Measurements from ENCODE around the gene IFNA2. TPM values are rescaled to one million over a fixed set of nuclear protein-coding genes. Genes with fewer than 3 reads are reported as not detected.

IFNA2 gene
- total and polyA plus RNA-seq, 5 experiments from 2014 or later, result not detected

DNA sequence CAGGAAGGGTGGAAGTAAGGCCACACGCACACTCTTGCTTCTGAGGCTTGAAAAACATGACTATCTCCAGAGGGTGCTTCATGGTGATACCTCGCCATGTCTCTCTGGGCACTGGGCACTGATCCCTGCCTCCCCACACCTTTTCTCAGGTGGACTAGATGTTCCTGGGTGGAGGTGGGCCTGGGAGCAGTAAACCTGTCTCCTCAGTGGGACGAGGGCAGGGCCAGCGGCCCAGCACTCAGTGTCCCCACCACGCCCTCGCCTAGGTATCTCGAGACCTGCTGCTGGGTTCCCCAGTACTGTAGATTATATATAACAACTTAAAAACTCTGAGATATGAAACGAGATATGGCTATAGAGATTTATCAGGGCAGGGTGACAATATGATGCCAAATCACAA, 22.9 kb downstream of the IFNA2 start:
- H3K27ac Mint-ChIP-seq, result no peak overlapping the region
- no peaks in the 10 kb centered on the region for H3K9me3 Mint-ChIP-seq
- H3K4me3 Mint-ChIP-seq, result no peak overlapping the region
- peaks cover 8 to 31% (median 14%) of the 10 kb centered on the region in 5 donors for H3K27me3 Mint-ChIP-seq
- DNase-seq (no peak), ATAC-seq (no peak)
- H3K36me3 Mint-ChIP-seq, result no peaks in the 10 kb centered on the region
- peaks cover 13 to 17% (median 14%) of the 10 kb centered on the region in 4 donors for H3K4me1 Mint-ChIP-seq
- POLR2A ChIA-PET, result no interaction called here

- H3K27me3 Mint-ChIP-seq, result peaks cover 0 to 6% (median under 1%) of the 10 kb centered on the region in 5 donors
- peak overlapping the region; percentile 23 to 92 (median 87) for H3K27ac Mint-ChIP-seq
- H3K36me3 Mint-ChIP-seq, result peaks cover 0 to 12% (median 6%) of the 10 kb centered on the region in 3 donors
- ATAC-seq, result peak; percentile 70 to 85
- peaks cover 15 to 20% (median 17%) of the 10 kb centered on the region in 4 donors for H3K4me1 Mint-ChIP-seq
- peak in 3 of 10 donors; percentile 27 to 65 (median 62) for DNase-seq
- POLR2A ChIA-PET, result interaction anchor here (1.6 kb wide), 1 partner anchor 23 kb away, joined by 5 read pairs; the partner anchor contains the start of gene KLHL9
- peaks cover 0 to 11% (median 10%) of the 10 kb centered on the region in 9 donors for H3K9me3 Mint-ChIP-seq
- peak overlapping the region; percentile 45 to 79 (median 72) for H3K4me3 Mint-ChIP-seq
These were observed 27.4 kb downstream of the IFNA2 start for GRCh38 chr9:21357479-21358460.

- POLR2A ChIA-PET, result no interaction called here
- H3K27ac Mint-ChIP-seq, result no peak within 1 kb of the TSS
- H3K4me3 Mint-ChIP-seq, result no peak within 1 kb of the TSS
- no peak for ATAC-seq
- H3K4me1 Mint-ChIP-seq, result no peaks in the 10 kb centered on the region
- peaks cover 0 to 11% (median 10%) of the 10 kb centered on the region in 9 donors for H3K9me3 Mint-ChIP-seq
- H3K27me3 Mint-ChIP-seq, result peaks cover 3 to 33% (median 12%) of the 10 kb centered on the region in 5 donors
- no peak for DNase-seq
- peaks cover 0 to 12% (median 6%) of the 10 kb centered on the region in 3 donors for H3K36me3 Mint-ChIP-seq
These were observed 34.4 kb downstream of the IFNA2 start, which contains the start of gene IFNA6 for GRCh38 chr9:21350787-21351186. Gene IFNA6, minus strand, starts transcription at chr9:21350887. Its CDS starts 0 bp downstream, at chr9:21350887.

DNA sequence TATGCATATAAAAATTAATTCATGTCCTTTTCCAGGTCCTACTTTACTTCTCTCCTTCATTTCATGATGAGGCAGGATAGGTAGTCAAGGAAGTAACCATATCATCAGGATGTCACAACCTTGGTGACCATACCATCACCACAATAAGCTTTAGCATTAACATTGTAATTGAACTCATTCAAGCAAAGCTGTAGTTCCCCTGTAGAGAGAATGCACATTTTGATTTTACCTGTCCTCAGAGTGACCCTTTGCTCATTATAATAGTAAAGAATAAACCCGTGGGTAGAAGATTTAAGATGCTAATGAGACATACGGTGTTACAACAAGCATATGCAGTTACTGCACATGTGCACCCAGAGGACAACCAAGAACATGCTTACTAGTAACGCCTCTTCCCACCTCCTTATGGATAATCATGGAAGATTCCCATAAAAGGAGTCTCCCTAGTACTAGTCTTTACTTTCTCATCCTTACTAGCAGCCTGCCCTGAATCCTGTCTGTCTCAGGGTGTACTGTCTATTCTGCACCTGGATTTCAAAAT, 36.7 kb downstream of the IFNA2 start:
- Mint-ChIP-seq H3K27me3 (peaks cover 6 to 37% (median 14%) of the 10 kb centered on the region in 5 donors), H3K9me3 (peaks cover 0 to 5% (median 0%) of the 10 kb centered on the region in 9 donors)
- POLR2A ChIA-PET, result no interaction called here

GRCh38 chr9:21340735-21341134, 44.5 kb downstream of the IFNA2 start:
- POLR2A ChIA-PET, result no interaction called here
- Mint-ChIP-seq H3K4me3 (no peak overlapping the region), H3K27ac (no peak overlapping the region), H3K36me3 (peaks cover 0 to 4% (median 0%) of the 10 kb centered on the region in 3 donors), H3K27me3 (peaks cover 9 to 40% (median 18%) of the 10 kb centered on the region in 5 donors), H3K4me1 (peaks cover 0 to 8% (median 4%) of the 10 kb centered on the region in 4 donors), H3K9me3 (peaks cover 0 to 5% (median 0%) of the 10 kb centered on the region in 9 donors)
- no peak for DNase-seq
- no peak for ATAC-seq

More for the DNA sequence above, 36.7 kb downstream of the IFNA2 start:
- DNase-seq (no peak), ATAC-seq (no peak)
- Mint-ChIP-seq H3K4me3 (no peak overlapping the region), H3K36me3 (peaks cover 0 to 3% (median under 1%) of the 10 kb centered on the region in 3 donors), H3K4me1 (no peaks in the 10 kb centered on the region), H3K27ac (no peak overlapping the region)

- Mint-ChIP-seq H3K4me1 (peaks cover 7 to 44% (median 34%) of the 10 kb centered on the region in 4 donors), H3K36me3 (peaks cover 17 to 27% (median 20%) of the 10 kb centered on the region in 3 donors), H3K4me3 (peak overlapping the region in 8 of 10 donors; percentile 52 to 95 (median 92)), H3K9me3 (peaks cover 0 to 19% (median 2%) of the 10 kb centered on the region in 9 donors), H3K27me3 (peaks cover 0 to 7% (median 4%) of the 10 kb centered on the region in 5 donors), H3K27ac (peak overlapping the region in 8 of 10 donors; percentile 36 to 98 (median 94))
- POLR2A ChIA-PET, result no interaction called here
- ATAC-seq, result no peak
- DNase-seq, result no peak
These were observed 48.7 kb downstream of the IFNA2 start for GRCh38 chr9:21336457-21336856.

DNA sequence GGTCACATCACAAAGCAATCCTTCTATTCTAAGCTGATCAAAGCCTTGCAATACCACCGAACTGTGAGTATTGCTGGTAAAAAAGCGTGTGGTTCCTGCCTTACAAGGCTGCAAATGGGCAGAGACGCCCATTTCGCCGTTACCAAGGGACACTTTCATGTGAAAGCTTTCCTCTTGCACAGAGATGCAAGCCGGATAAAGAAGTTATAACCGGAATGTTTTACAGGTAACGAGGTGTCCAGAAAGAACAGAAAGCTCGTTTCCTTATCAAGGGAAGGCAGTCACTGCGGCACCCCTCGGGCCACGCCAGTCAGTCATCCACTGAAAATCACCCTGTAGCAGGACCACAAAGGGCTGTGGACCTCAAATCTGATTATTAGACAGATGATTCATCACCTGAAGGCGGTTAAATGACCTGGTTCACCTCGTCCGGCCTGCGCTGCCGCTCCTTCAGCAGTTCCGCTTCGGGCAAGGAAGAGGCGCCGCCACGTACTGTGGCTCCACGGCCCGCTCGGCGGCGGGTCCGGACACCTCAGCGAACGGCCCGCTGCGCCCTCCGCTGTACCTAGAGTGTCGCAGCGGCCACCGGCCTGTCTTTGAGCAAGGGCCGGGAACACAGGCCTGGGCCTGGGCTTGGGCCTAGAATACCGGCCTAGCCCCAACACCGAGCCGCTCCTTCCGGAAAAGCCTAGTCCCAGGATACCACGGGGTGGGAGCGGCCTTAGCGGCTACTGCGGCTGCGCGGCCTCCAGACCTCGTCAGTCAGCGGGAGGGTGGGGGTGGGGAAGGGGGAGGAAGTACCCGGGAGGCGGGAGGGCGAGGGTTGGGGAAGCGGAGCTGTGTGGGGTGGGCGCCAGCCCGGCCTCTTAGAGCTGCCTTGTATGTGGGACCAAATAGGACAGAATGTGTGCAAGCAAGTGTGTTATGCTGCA, 50.2 kb downstream of the IFNA2 start, which contains the start of gene KLHL9:
TSS of gene KLHL9 (minus strand) at position 704 of the 932 bp plus-strand sequence. CDS start at position 159, 545 bp downstream.
- POLR2A ChIA-PET, result interaction anchor here (0.5 to 1.8 kb wide), 10 partner anchors 9 to 713 kb away, joined by 3 to 13 read pairs (median 4); partner anchors contain the start of genes MLLT3 and MTAP
- peaks cover 11 to 58% (median 44%) of the 10 kb centered on the region in 4 donors for H3K4me1 Mint-ChIP-seq
- H3K27me3 Mint-ChIP-seq, result peaks cover 0 to 2% (median 0%) of the 10 kb centered on the region in 5 donors
- H3K4me3 Mint-ChIP-seq, result peak within 1 kb of the TSS; percentile 88 to 98 (median 94)
- H3K9me3 Mint-ChIP-seq, result peaks cover 0 to 19% (median 2%) of the 10 kb centered on the region in 9 donors
- H3K27ac Mint-ChIP-seq, result peak within 1 kb of the TSS; percentile 92 to 98 (median 96)
- DNase-seq, result peak; percentile 78 to 93 (median 84)
- H3K36me3 Mint-ChIP-seq, result peaks cover 17 to 32% (median 30%) of the 10 kb centered on the region in 3 donors
- peak; percentile 84 to 85 for ATAC-seq

Other genes with a start within 250 kb of the IFNA2 start
- gene IFNW1, start 243.6 kb downstream of the IFNA2 start, total RNA-seq, result not detected
- not detected for gene IFNW1, start 243.6 kb downstream of the IFNA2 start, polyA plus RNA-seq
- not detected for gene IFNA21, start 218.7 kb downstream of the IFNA2 start, total RNA-seq
- gene IFNA21, start 218.7 kb downstream of the IFNA2 start, polyA plus RNA-seq, result not detected
- gene IFNA4, start 197.8 kb downstream of the IFNA2 start, total RNA-seq, result not detected
- gene IFNA4, start 197.8 kb downstream of the IFNA2 start, polyA plus RNA-seq, result not detected
- not detected for gene IFNA7, start 183.2 kb downstream of the IFNA2 start, total RNA-seq
- gene IFNA7, start 183.2 kb downstream of the IFNA2 start, polyA plus RNA-seq, result not detected
- gene IFNA10, start 178.3 kb downstream of the IFNA2 start, total RNA-seq, result not detected
- not detected for gene IFNA10, start 178.3 kb downstream of the IFNA2 start, polyA plus RNA-seq
- gene IFNA16, start 168.1 kb downstream of the IFNA2 start, total RNA-seq, result not detected
- not detected for gene IFNA16, start 168.1 kb downstream of the IFNA2 start, polyA plus RNA-seq
- not detected for gene IFNA17, start 157.2 kb downstream of the IFNA2 start, total RNA-seq
- gene IFNA17, start 157.2 kb downstream of the IFNA2 start, polyA plus RNA-seq, result not detected
- gene IFNA14, start 145.4 kb downstream of the IFNA2 start, total RNA-seq, result not detected
- not detected for gene IFNA14, start 145.4 kb downstream of the IFNA2 start, polyA plus RNA-seq
- under 1 TPM in 1 of 2 experiments, not detected in 1; 0.52 TPM for gene IFNA5, start 80.1 kb downstream of the IFNA2 start, total RNA-seq
- gene IFNA5, start 80.1 kb downstream of the IFNA2 start, polyA plus RNA-seq, result not detected
- 10 to 100 TPM; 33.8 to 36.4 TPM for gene KLHL9, start 50.0 kb downstream of the IFNA2 start, total RNA-seq
- 10 to 100 TPM; 14.8 to 19.6 (median 18.6) TPM for gene KLHL9, start 50.0 kb downstream of the IFNA2 start, polyA plus RNA-seq
- not detected for gene IFNA6, start 34.5 kb downstream of the IFNA2 start, total RNA-seq
- gene IFNA6, start 34.5 kb downstream of the IFNA2 start, polyA plus RNA-seq, result not detected
- gene IFNA13, start 17.3 kb downstream of the IFNA2 start, total RNA-seq, result not detected
- not detected for gene IFNA13, start 17.3 kb downstream of the IFNA2 start, polyA plus RNA-seq
- gene IFNA8, start 23.7 kb upstream of the IFNA2 start, total RNA-seq, result not detected
- not detected for gene IFNA8, start 23.7 kb upstream of the IFNA2 start, polyA plus RNA-seq
- not detected for gene IFNA1, start 55.0 kb upstream of the IFNA2 start, total RNA-seq
- gene IFNA1, start 55.0 kb upstream of the IFNA2 start, polyA plus RNA-seq, result not detected
- gene IFNE, start 96.9 kb upstream of the IFNA2 start, total RNA-seq, result under 1 TPM; 0.23 to 0.44 TPM
- not detected for gene IFNE, start 96.9 kb upstream of the IFNA2 start, polyA plus RNA-seq